IMR-90 (cell line): ENCODE results near the gene LDAH.

ENCODE experiments used
- POLR2A ChIP-seq: IDR thresholded peaks from 2 replicates; pipeline ENCODE4 v1.6.1; 2012; ENCODE audit warnings: mild to moderate bottlenecking, low read depth, low read length
- RFX5 ChIP-seq: IDR thresholded peaks from 2 replicates; pipeline ENCODE4 v1.8.0; 2012; ENCODE audit warnings: low read depth, mild to moderate bottlenecking, low read length, moderate library complexity
- TF ChIP-seq, protein P1 (sequence below): fragments of 150-350 bp; IDR thresholded peaks from 2 replicates; pipeline ENCODE4 v1.6.1; 2016; ENCODE audit warnings: low read depth, mild to moderate bottlenecking, low read length, moderate library complexity, borderline replicate concordance
- TF ChIP-seq, protein P2 (sequence below): conservative IDR thresholded peaks from 2 replicates; pipeline ENCODE4 v1.5.1; 2012; ENCODE audit warnings: mild to moderate bottlenecking, low read depth, low read length, improper control_type of control experiment

DNA sequence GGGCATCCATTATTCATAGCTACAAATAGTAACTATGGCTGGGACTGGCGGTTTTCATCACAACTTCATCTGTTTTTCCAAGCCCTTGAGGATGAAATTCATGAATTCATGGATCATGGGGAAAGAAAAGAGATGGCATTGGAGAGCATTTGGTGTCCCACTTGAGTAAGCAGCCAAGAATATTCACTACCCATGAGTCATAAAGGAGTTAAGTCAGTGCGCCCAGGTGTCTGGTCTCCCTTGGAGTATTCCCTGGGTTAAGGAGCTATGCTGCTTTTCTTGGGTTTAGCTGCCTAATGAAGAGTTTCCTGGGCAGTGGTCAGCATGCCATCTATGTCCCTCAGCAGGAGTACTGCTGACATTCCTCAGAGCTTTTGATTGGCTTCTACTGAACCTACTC, 21.3 kb upstream of the LDAH start:
- TF ChIP-seq POLR2A (no peak), RFX5 (no peak)
- TF ChIP-seq, protein P1, sequence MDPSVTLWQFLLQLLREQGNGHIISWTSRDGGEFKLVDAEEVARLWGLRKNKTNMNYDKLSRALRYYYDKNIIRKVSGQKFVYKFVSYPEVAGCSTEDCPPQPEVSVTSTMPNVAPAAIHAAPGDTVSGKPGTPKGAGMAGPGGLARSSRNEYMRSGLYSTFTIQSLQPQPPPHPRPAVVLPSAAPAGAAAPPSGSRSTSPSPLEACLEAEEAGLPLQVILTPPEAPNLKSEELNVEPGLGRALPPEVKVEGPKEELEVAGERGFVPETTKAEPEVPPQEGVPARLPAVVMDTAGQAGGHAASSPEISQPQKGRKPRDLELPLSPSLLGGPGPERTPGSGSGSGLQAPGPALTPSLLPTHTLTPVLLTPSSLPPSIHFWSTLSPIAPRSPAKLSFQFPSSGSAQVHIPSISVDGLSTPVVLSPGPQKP, result no peak
- TF ChIP-seq, protein P2, sequence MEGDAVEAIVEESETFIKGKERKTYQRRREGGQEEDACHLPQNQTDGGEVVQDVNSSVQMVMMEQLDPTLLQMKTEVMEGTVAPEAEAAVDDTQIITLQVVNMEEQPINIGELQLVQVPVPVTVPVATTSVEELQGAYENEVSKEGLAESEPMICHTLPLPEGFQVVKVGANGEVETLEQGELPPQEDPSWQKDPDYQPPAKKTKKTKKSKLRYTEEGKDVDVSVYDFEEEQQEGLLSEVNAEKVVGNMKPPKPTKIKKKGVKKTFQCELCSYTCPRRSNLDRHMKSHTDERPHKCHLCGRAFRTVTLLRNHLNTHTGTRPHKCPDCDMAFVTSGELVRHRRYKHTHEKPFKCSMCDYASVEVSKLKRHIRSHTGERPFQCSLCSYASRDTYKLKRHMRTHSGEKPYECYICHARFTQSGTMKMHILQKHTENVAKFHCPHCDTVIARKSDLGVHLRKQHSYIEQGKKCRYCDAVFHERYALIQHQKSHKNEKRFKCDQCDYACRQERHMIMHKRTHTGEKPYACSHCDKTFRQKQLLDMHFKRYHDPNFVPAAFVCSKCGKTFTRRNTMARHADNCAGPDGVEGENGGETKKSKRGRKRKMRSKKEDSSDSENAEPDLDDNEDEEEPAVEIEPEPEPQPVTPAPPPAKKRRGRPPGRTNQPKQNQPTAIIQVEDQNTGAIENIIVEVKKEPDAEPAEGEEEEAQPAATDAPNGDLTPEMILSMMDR, result no peak
